ENCODE results near the gene PLPP1.

PLPP1 gene

GRCh38 chr5:55407059-55407684, 127.6 kb downstream of the PLPP1 start:
- no peak for DNase-seq (ENCODE audit: low read depth)

DNA sequence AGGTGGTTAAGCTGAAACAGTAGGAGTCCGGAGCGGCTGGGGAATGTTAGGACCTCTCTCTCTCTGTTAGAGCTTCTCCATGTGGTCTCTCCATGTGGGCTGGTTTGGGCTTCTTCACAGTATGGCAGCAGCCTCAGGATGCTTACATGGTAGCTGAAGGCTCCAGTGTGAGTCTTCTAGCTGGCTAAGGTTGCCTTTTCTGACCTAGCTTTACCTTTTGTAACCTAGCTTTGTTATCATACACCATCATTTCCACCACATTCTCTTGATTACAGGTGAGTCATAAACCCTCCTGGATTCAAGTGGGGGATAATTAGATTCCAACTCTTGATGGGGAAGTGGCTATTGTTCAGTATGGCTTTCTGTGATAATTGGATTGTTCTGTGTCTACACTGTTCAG, 128.5 kb downstream of the PLPP1 start:
- no peak for DNase-seq (ENCODE audit: low read depth)

GRCh38 chr5:55402199-55402598, 132.6 kb downstream of the PLPP1 start:
- no peak for DNase-seq (ENCODE audit: low read depth)

DNA sequence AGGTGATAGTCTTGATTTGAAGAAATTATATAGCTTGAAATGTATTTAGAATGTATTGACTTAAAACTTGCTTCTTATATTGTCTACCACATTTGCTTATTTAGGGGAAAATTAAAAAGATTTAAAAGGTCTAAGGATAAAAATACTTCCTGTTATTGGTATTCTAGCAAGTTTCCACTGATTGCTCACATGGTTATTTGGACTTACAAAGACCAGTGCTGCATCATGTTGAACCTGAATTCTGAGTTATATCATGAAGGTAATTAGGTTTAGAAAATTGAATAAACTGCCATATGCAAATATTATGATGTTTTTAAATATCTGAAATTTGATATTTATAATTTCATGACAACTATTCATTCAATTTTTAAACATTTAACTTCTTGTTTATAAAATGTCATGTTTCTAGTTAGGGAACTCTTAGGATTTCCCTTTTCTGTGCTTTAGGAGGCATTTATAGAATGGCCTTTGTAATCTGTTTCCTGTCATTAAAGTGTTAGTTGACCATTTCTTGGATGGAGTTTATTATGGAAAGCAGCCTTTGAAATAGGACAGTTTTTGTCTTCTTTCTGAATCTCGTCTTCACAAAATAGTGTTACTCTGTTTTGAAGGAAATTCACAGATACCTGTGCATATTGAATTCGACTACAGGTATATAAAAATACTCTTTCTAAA, 141.1 kb downstream of the PLPP1 start:
- no peak for DNase-seq (ENCODE audit: low read depth)

DNA sequence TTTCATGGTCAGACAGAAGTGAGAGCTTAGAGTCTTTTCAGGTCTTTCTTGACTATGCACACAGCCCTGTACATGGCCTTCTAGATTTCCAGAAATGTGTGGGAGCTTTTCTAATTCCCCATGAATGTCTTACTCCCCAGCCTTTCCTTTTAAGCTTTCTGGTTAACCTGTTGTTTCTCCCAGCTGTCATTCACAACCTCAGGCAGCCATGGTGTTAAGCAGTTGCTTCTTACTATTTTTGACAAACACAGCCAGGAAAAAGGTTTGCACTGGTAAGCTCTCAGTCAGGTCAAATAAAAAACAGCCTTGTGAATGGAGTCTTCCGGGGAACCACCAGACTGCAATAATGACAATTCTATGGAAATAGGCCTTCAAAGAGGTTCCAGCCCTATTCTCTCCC, 142.1 kb downstream of the PLPP1 start:
- no peak for DNase-seq (ENCODE audit: low read depth)

DNA sequence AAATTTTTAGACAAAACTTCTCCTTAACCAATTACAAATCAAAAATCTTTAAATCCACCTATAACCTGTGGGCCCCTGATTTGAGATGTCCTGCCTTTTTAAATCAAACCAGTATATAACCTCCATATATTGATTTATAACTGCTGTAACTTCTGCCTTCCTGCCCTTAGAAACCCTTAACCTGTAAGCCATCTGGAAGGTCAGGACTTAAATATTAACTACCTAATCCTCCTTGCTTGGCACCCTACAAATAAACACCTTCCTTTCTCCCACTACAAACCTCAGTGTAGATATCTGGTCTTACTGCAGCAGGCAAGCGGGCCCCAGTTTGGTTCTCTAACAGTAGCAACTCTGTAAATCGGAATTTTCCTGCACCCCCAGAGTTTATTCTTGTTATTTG, 143.1 kb downstream of the PLPP1 start:
- DNase-seq (ENCODE audit: low read depth) = no peak

- DNase-seq (ENCODE audit: low read depth) = no peak
These were observed 146.9 kb downstream of the PLPP1 start for GRCh38 chr5:55387865-55388264.

GRCh38 chr5:55386356-55386755, 148.4 kb downstream of the PLPP1 start:
- no peak for DNase-seq (ENCODE audit: low read depth)

- DNase-seq (ENCODE audit: low read depth) = no peak
These were observed 148.9 kb downstream of the PLPP1 start for GRCh38 chr5:55385846-55386245.

- DNase-seq (ENCODE audit: low read depth) = no peak
These were observed 149.5 kb downstream of the PLPP1 start for GRCh38 chr5:55385227-55385626.

GRCh38 chr5:55384072-55384471, 150.7 kb downstream of the PLPP1 start:
- no peak for DNase-seq (ENCODE audit: low read depth)

GRCh38 chr5:55383254-55383653, 151.5 kb downstream of the PLPP1 start:
- DNase-seq (ENCODE audit: low read depth) = no peak

- DNase-seq (ENCODE audit: low read depth) = no peak
These were observed 157.0 kb downstream of the PLPP1 start for GRCh38 chr5:55377810-55378209.

Data from stimulated activated CD8-positive, alpha-beta memory T cell treated with anti-CD3 and anti-CD28 coated beads, Interleukin-15, amount 100 ng/mL, for 1 hour (primary cell).